Parathyroid adenoma (tissue), 2 donors: ENCODE data around the gene COBLL1.

Experiments used
- H2AFZ ChIP-seq: fragments of 300-600 bp; sonication (generic); one replicate; pipeline ENCODE4 v1.7.0; 2017; ENCODE audit warnings: antibody characterized with exemption, mild to moderate bottlenecking
- H3K27ac ChIP-seq: fragments of 300-600 bp; sonication (generic); one replicate; pipeline ENCODE4 v1.7.0; 2017
- H3K27me3 ChIP-seq: fragments of 300-600 bp; sonication (generic); one replicate; pipeline ENCODE4 v1.7.0; 2017; ENCODE audit warnings: low read length; ENCODE audit not compliant: control insufficient read depth, insufficient read depth
- H3K36me3 ChIP-seq: fragments of 300-600 bp; sonication (generic); one replicate; pipeline ENCODE4 v1.7.0; 2017; ENCODE audit warnings: low read length; ENCODE audit not compliant: control insufficient read depth, insufficient read depth
- H3K4me1 ChIP-seq: fragments of 300-600 bp; sonication (generic); one replicate; pipeline ENCODE4 v1.7.0; 2017; ENCODE audit warnings: control low read depth
- H3K4me2 ChIP-seq: fragments of 300-600 bp; sonication (generic); one replicate; pipeline ENCODE4 v1.7.0; 2017; ENCODE audit warnings: low read length
- H3K4me3 ChIP-seq: fragments of 300-600 bp; sonication (generic); one replicate; pipeline ENCODE4 v1.7.0; 2017; ENCODE audit warnings: low read depth, low read length
- H3K79me2 ChIP-seq: fragments of 300-600 bp; sonication (generic); one replicate; pipeline ENCODE4 v1.7.0; 2017; ENCODE audit warnings: control low read depth
- H3K9ac ChIP-seq: fragments of 300-600 bp; sonication (generic); one replicate; pipeline ENCODE4 v1.7.0; 2017; ENCODE audit warnings: mild to moderate bottlenecking
- H3K9me3 ChIP-seq: fragments of 300-600 bp; sonication (generic); one replicate; pipeline ENCODE4 v1.7.0; 2017; ENCODE audit warnings: low read length; ENCODE audit not compliant: control insufficient read depth
- TF ChIP-seq, protein P1 (sequence below): fragments of 300-600 bp; sonication (generic); IDR thresholded peaks from one replicate; pipeline ENCODE4 v1.7.0; 2017; ENCODE audit warnings: antibody characterized with exemption, mild to moderate bottlenecking
- donor health status: primary hyperparathyroidism.

COBLL1 gene

DNA sequence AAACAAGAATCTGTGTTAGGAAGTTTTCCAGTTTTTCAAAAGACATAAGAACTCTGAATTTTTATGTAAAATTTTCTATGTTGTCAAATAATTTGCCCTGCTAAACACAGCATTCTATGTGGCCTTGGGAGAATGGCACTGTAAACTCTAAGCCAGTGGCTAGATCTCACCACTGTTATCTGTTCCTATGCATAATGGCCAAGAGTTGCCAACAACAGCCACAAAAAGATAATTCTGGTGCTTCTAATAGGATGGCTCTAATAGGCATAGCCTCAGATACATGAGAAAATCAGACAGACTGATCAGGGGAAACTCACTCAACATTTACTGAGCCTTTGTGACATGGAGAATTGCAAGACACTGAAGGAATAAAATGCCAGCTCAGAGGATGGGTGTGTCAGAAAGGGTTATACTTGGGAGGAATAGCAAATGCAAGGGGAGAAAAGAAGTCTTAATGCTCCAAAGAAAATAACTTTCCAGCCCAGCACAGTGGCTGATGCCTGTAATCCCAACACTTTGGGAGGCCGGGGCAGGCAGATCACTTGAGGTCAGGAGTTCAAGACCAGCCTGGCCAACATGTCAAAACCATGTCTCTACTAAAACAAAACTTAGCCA is 63.7 kb downstream of the COBLL1 start:
- H3K4me2 ChIP-seq = no peak overlapping the region
- TF ChIP-seq, protein P1, sequence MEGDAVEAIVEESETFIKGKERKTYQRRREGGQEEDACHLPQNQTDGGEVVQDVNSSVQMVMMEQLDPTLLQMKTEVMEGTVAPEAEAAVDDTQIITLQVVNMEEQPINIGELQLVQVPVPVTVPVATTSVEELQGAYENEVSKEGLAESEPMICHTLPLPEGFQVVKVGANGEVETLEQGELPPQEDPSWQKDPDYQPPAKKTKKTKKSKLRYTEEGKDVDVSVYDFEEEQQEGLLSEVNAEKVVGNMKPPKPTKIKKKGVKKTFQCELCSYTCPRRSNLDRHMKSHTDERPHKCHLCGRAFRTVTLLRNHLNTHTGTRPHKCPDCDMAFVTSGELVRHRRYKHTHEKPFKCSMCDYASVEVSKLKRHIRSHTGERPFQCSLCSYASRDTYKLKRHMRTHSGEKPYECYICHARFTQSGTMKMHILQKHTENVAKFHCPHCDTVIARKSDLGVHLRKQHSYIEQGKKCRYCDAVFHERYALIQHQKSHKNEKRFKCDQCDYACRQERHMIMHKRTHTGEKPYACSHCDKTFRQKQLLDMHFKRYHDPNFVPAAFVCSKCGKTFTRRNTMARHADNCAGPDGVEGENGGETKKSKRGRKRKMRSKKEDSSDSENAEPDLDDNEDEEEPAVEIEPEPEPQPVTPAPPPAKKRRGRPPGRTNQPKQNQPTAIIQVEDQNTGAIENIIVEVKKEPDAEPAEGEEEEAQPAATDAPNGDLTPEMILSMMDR = no peak
- H3K9me3 ChIP-seq = no peaks in the 10 kb centered on the region
- H3K79me2 ChIP-seq = no peaks in the 10 kb centered on the region
- H3K4me3 ChIP-seq = no peak overlapping the region
- H3K4me1 ChIP-seq = peaks cover 3% of the 10 kb centered on the region
- no peaks in the 10 kb centered on the region for H3K36me3 ChIP-seq
- H3K27me3 ChIP-seq = no peaks in the 10 kb centered on the region
- no peak overlapping the region for H2AFZ ChIP-seq
- no peak overlapping the region for H3K27ac ChIP-seq
- no peak overlapping the region for H3K9ac ChIP-seq

- no peaks in the 10 kb centered on the region for H3K36me3 ChIP-seq
- no peak overlapping the region for H3K9ac ChIP-seq
- H3K9me3 ChIP-seq = no peaks in the 10 kb centered on the region
- H3K27me3 ChIP-seq = no peaks in the 10 kb centered on the region
- TF ChIP-seq, protein P1 = no peak
- H3K4me3 ChIP-seq = no peak overlapping the region
- no peak overlapping the region for H3K27ac ChIP-seq
- H2AFZ ChIP-seq = no peak overlapping the region
- H3K79me2 ChIP-seq = no peaks in the 10 kb centered on the region
- H3K4me2 ChIP-seq = no peak overlapping the region
- H3K4me1 ChIP-seq = peaks cover 3% of the 10 kb centered on the region
Observed at GRCh38 chr2:164773635-164774034, 68.0 kb downstream of the COBLL1 start.

- Histone ChIP-seq H3K79me2 (no peaks in the 10 kb centered on the region), H3K4me2 (no peak overlapping the region), H3K27ac (no peak overlapping the region), H3K36me3 (no peaks in the 10 kb centered on the region), H2AFZ (no peak overlapping the region), H3K9ac (no peak overlapping the region), H3K27me3 (no peaks in the 10 kb centered on the region), H3K9me3 (no peaks in the 10 kb centered on the region), H3K4me3 (no peak overlapping the region), H3K4me1 (peaks cover 3% of the 10 kb centered on the region)
- TF ChIP-seq, protein P1 = no peak
Observed at GRCh38 chr2:164773091-164773490, 68.5 kb downstream of the COBLL1 start.

GRCh38 chr2:164771897-164772296 is 69.7 kb downstream of the COBLL1 start:
- Histone ChIP-seq H3K9me3 (no peaks in the 10 kb centered on the region), H3K79me2 (no peaks in the 10 kb centered on the region), H3K4me3 (no peak overlapping the region), H3K27ac (no peak overlapping the region), H3K27me3 (no peaks in the 10 kb centered on the region), H3K4me2 (no peak overlapping the region), H2AFZ (no peak overlapping the region), H3K4me1 (peaks cover 3% of the 10 kb centered on the region), H3K36me3 (no peaks in the 10 kb centered on the region), H3K9ac (no peak overlapping the region)
- TF ChIP-seq, protein P1 = no peak

DNA sequence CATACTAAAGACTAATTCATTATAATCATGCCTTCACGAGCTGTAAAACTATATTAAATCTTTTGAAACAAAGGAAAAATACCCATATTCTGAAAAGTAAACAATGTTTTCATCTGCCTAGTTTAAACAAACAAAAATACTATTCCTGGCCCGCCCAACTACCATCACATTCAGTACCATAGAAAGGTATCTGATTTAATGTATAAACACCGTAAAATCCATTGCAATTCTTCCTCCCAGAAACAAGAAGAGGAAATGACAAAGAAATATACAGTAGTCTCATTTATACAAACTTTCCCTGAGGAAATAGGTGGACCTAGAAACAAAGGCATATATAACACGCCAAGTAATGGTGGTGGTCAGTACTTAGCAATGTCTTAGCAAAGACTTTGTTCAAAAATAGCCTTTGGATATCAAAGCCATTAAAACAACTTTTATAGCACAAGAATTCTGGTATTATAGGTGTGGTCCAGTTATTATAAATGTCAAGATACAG is 71.2 kb downstream of the COBLL1 start:
- Histone ChIP-seq H3K4me2 (no peak overlapping the region), H3K36me3 (no peaks in the 10 kb centered on the region), H2AFZ (no peak overlapping the region), H3K9me3 (no peaks in the 10 kb centered on the region), H3K9ac (no peak overlapping the region), H3K79me2 (no peaks in the 10 kb centered on the region), H3K27ac (no peak overlapping the region), H3K4me3 (no peak overlapping the region), H3K4me1 (peaks cover 3% of the 10 kb centered on the region), H3K27me3 (no peaks in the 10 kb centered on the region)
- TF ChIP-seq, protein P1 = no peak
